ENCODE results near the gene FOS.

FOS gene

DNA sequence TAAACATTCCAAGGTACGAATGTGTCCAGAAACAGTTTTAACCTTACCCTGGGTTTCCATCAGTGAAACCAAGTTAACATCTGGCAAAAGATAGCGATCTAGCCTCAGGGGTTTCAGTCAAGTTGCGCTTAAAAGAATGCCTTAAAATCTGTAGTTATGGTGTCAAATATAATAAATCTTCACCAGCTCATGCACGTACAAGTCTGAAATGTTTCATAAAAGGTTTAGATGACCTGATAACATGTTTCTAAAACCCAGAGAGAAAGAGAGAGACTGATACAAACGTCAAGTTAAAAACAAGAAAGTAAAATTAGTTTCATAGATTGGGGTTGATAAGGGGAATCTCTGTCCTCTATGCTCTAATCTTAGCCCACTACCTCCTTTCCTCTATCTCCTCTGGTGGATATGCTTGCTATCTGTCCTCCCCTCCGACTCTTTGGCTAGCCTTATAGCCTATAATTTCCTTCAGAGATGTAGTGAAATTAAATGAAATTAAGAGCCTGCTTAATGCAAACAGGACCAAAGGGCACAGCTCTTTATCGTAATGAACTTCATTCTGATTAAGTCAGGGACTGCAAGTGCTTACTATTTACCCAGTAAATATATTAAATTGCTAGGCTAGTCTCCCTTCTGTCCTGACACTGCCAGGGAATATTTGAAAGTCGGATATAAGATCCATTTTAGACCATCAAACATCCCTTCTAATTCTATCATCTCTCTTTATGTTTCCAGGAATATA lies 18.4 kb upstream of the FOS start:
- Histone ChIP-seq H3K27me3 (ENCODE audit: insufficient read depth, poor library complexity, severe bottlenecking) (no peaks in the 10 kb centered on the region), H3K9me3 (ENCODE audit: severe bottlenecking) (no peaks in the 10 kb centered on the region), H3K27ac (ENCODE audit: poor library complexity, severe bottlenecking) (peak overlapping the region; percentile 96), H3K36me3 (ENCODE audit: low read depth) (no peaks in the 10 kb centered on the region), H3K4me3 (ENCODE audit: severe bottlenecking) (no peak overlapping the region), H3K4me1 (ENCODE audit: insufficient read depth, poor library complexity, severe bottlenecking) (peaks cover 50% of the 10 kb centered on the region)
- DNase-seq (ENCODE audit: low spot score), result no peak
- TF ChIP-seq, protein P1, sequence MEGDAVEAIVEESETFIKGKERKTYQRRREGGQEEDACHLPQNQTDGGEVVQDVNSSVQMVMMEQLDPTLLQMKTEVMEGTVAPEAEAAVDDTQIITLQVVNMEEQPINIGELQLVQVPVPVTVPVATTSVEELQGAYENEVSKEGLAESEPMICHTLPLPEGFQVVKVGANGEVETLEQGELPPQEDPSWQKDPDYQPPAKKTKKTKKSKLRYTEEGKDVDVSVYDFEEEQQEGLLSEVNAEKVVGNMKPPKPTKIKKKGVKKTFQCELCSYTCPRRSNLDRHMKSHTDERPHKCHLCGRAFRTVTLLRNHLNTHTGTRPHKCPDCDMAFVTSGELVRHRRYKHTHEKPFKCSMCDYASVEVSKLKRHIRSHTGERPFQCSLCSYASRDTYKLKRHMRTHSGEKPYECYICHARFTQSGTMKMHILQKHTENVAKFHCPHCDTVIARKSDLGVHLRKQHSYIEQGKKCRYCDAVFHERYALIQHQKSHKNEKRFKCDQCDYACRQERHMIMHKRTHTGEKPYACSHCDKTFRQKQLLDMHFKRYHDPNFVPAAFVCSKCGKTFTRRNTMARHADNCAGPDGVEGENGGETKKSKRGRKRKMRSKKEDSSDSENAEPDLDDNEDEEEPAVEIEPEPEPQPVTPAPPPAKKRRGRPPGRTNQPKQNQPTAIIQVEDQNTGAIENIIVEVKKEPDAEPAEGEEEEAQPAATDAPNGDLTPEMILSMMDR (IDR thresholded peaks at IDR 0.05; ENCODE audit: poor library complexity, severe bottlenecking), result no peak
- no peak for ATAC-seq (ENCODE audit: low read depth)

DNA sequence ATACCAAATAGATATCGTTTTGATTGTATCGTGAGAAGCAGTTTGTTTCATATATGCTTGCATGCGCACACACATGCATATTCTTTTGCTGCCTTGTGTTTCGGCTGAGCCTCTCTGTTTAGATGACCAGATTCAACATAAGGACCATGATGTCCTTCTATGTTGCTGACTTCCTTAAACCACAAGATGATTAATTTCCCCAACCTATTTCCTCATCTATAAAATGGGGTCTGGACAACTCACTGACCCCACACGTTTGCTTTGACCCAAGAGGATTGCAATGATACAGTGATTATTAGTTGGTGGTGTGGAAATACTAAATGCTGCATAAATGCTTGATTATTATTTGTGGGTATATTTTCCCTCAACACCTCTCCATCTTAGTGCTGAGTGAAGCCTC lies 16.8 kb upstream of the FOS start:
- DNase-seq (ENCODE audit: low spot score) (no peak), ATAC-seq (ENCODE audit: low read depth) (no peak)
- H3K27me3 ChIP-seq (ENCODE audit: insufficient read depth, poor library complexity, severe bottlenecking), result no peaks in the 10 kb centered on the region
- TF ChIP-seq, protein P1 (IDR thresholded peaks at IDR 0.05; ENCODE audit: poor library complexity, severe bottlenecking), result no peak
- no peaks in the 10 kb centered on the region for H3K9me3 ChIP-seq (ENCODE audit: severe bottlenecking)
- H3K4me1 ChIP-seq (ENCODE audit: insufficient read depth, poor library complexity, severe bottlenecking), result peaks cover 35% of the 10 kb centered on the region
- H3K27ac ChIP-seq (ENCODE audit: poor library complexity, severe bottlenecking), result no peak overlapping the region
- H3K36me3 ChIP-seq (ENCODE audit: low read depth), result no peaks in the 10 kb centered on the region
- no peak overlapping the region for H3K4me3 ChIP-seq (ENCODE audit: severe bottlenecking)

DNA sequence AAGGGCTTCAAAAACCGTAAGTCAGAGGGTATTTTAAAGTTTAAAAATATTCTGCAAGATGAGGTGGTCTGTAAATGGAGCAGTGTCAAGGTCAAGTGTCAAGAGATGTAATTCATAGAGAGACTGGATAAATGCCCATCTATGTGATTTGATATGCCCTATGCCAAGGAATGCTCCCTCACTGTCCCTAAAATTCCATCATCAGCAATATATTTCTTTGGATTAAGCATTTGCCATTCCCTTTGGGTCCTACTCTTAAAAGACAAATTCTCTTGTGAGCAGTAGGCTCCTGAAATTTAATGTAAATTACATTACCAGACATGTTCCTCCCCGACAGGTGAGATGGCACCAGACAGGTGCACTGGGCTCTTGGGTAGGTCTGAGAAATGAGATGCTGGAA lies 16.0 kb upstream of the FOS start:
- Histone ChIP-seq H3K36me3 (ENCODE audit: low read depth) (no peaks in the 10 kb centered on the region), H3K27me3 (ENCODE audit: insufficient read depth, poor library complexity, severe bottlenecking) (no peaks in the 10 kb centered on the region), H3K4me3 (ENCODE audit: severe bottlenecking) (no peak overlapping the region), H3K4me1 (ENCODE audit: insufficient read depth, poor library complexity, severe bottlenecking) (peaks cover 27% of the 10 kb centered on the region), H3K27ac (ENCODE audit: poor library complexity, severe bottlenecking) (no peak overlapping the region), H3K9me3 (ENCODE audit: severe bottlenecking) (no peaks in the 10 kb centered on the region)
- TF ChIP-seq, protein P1 (IDR thresholded peaks at IDR 0.05; ENCODE audit: poor library complexity, severe bottlenecking), result no peak
- no peak for ATAC-seq (ENCODE audit: low read depth)
- no peak for DNase-seq (ENCODE audit: low spot score)

DNA sequence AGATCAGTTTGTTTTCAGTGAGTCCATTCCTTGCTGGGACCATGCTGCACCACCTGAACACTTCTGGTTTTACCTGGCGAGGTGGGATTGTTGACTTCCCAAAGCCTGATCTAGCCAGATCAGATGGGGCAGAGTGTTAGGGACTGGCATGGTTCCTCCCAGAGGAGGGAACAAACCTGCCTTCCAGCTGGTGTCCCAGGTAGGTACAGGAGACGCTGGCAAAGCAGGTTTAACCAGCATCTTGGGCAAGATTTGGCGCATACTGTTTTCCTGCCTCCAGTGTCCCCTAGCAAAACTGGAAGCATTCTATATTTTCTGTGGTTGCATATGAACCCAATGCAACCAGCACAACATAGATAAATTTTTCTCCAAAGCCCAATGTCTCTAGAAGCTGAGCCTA lies 14.6 kb upstream of the FOS start:
- H3K4me1 ChIP-seq (ENCODE audit: insufficient read depth, poor library complexity, severe bottlenecking), result peaks cover 16% of the 10 kb centered on the region
- TF ChIP-seq, protein P1 (IDR thresholded peaks at IDR 0.05; ENCODE audit: poor library complexity, severe bottlenecking), result no peak
- no peaks in the 10 kb centered on the region for H3K36me3 ChIP-seq (ENCODE audit: low read depth)
- H3K27me3 ChIP-seq (ENCODE audit: insufficient read depth, poor library complexity, severe bottlenecking), result no peaks in the 10 kb centered on the region
- ATAC-seq (ENCODE audit: low read depth) (no peak), DNase-seq (ENCODE audit: low spot score) (no peak)
- H3K4me3 ChIP-seq (ENCODE audit: severe bottlenecking), result no peak overlapping the region
- no peaks in the 10 kb centered on the region for H3K9me3 ChIP-seq (ENCODE audit: severe bottlenecking)
- no peak overlapping the region for H3K27ac ChIP-seq (ENCODE audit: poor library complexity, severe bottlenecking)

DNA sequence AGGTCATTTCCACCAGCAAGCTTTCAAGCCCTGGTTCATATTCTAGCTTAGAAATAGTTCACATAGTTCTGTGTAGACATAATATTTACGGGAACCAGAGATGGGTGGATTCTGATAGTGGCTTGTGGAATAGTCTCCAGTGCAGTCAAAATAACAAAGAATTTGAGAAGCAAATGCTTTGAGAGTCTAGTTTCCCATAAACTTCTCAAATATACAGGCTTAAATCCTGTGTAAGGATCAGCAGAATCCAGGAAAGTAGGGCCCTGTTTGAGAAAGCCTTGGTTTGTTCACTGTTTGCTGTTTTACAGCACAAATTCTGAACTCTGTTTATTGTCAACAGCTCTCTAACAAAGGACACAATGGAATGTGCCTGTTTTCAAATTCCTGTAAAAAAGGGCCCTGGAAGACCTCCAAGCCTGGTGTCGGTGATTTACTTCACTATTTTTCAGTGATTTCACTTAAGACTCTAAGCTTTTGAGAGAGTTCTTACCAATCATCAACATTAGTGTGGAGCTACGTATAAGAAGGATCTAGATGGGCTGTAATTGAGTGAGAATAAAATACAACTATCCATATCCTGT lies 11.4 kb upstream of the FOS start:
- DNase-seq (ENCODE audit: low spot score) (no peak), ATAC-seq (ENCODE audit: low read depth) (no peak; the same call in 2 of the 3 replicates)
- no peak overlapping the region for H3K27ac ChIP-seq (ENCODE audit: poor library complexity, severe bottlenecking)
- no peaks in the 10 kb centered on the region for H3K27me3 ChIP-seq (ENCODE audit: insufficient read depth, poor library complexity, severe bottlenecking)
- no peaks in the 10 kb centered on the region for H3K9me3 ChIP-seq (ENCODE audit: severe bottlenecking)
- H3K4me1 ChIP-seq (ENCODE audit: insufficient read depth, poor library complexity, severe bottlenecking), result no peaks in the 10 kb centered on the region
- H3K4me3 ChIP-seq (ENCODE audit: severe bottlenecking), result no peak overlapping the region
- no peaks in the 10 kb centered on the region for H3K36me3 ChIP-seq (ENCODE audit: low read depth)
- TF ChIP-seq, protein P1 (IDR thresholded peaks at IDR 0.05; ENCODE audit: poor library complexity, severe bottlenecking), result no peak

All from RWPE2 (cell line).